ENCODE data around the gene FRMD4A.

- TF ChIP-seq CTCF (conservative IDR thresholded peaks at IDR 0.05; ENCODE audit: low read depth, low read length) (no peak), MAZ (IDR thresholded peaks at IDR 0.05; ENCODE audit: borderline replicate concordance, low read depth, low read length) (no peak)
Measured at GRCh38 chr10:13773496-13774170, 557.1 kb downstream of the FRMD4A start.

Data from IMR-90 (cell line).